Activated CD4-positive, alpha-beta T cell treated with anti-CD3 and anti-CD28 coated beads, Interleukin-2, Interleukin-6, amounts not matched to agents 100 ng/mL and 50 ng/mL, durations not matched to agents 16 hours and 8 hours (primary cell): ENCODE results near the gene LRP4.
A peak's percentile ranks its signal among the peaks of the same experiment; 100 is the strongest.

Experiments
- DNase-seq: peaks from one replicate; pipeline ENCODE4 v3.0.0-alpha.2; 2020

LRP4 gene

GRCh38 chr11:46920755-46921154 lies 2.4 kb upstream of the LRP4 start:
- DNase-seq: no peak

- no peak for DNase-seq
These were observed 601 bp upstream of the LRP4 start for GRCh38 chr11:46918788-46919513.

- no peak for DNase-seq
These were observed 628 bp downstream of the LRP4 start for GRCh38 chr11:46917762-46918082.

DNA sequence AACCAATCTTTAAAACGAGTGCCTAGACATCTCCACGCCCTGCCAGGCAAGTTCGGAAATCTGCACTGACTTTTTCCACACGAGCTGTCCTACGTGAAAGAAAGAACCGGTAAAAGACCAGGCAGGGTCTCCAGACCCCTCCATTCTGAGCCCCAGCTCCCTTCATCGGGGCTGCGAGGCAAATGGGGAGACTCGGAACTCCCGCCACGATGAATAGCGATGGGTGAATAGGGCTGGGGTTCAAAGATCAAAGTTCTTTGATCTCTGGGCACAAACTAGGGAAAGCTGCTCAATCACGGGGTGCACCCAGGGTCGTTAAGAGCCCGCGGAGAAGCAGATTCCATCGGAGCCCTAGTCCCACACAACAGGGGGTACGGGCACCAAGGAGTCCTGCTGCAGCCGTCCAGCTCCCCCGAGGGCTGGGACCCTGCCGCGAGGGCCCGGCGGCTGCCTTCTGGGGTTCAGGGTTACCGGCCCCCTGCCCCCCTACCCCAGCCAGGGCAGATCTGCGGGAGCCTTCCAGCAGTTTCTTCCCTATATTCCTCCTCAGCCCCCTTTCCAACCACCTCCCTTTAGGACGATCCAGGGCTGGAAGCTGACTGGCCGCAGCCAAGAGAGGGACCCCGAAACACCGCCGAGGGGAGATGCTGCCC lies 1.1 kb downstream of the LRP4 start:
- no peak for DNase-seq

- no peak for DNase-seq
These were observed 1.9 kb downstream of the LRP4 start for GRCh38 chr11:46916286-46917108.

DNA sequence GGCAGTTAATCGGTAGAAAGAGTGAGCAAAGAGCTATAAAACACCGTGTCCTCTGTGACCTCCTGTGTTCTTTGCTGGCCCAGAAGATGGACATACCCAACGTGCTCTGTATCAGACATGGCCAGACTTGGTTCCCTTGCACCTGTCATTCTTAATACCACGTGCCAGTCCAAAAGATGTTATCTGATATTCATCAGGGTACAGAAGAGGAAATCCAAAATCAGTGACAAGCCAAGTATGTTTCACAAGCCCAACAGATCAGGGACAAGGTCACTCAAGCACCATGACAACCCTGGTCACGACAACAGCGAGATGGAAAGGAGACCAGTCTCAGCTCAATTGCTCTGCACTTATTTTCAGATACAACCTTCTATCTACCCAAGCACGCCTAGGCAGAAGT lies 3.4 kb downstream of the LRP4 start:
- no peak for DNase-seq

DNA sequence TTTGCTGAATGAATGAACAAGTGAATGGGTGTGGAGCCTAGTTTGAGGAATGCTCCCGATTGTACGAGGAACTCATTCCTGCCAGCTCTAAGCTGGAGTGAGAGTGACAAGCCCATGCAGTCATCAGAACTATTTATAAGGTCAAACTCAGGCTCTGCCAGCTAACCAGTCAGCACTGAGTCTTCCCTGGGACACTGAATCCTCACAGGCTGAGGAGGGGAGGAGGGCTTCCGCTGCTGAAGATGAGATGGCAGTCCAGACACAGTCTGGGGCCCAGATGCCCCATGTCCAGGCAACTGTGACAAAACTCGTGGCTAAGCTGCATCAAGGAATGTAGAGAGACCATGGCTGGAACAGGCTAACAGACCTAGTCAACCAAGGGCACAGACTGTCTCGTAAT lies 4.0 kb downstream of the LRP4 start:
- no peak for DNase-seq

DNA sequence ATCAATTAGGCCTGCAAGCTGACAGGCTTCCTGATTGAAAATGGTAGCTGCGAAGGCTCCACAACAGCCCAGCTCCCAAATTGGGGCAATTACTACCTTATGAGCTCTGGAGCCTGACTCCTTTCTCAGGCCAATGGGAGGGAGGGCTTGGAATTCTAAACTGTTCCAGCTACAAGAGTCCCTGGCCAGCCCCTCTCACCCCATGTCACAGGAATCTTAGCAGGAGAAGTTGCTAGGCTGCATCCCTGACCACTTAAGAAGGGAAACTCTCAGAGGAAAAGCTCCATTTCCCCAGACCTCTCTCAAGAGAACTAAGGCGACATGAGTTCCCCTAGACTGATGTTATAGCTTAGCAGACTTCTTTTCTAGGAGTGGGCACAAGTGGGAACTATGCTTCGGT lies 4.9 kb downstream of the LRP4 start:
- no peak for DNase-seq

DNA sequence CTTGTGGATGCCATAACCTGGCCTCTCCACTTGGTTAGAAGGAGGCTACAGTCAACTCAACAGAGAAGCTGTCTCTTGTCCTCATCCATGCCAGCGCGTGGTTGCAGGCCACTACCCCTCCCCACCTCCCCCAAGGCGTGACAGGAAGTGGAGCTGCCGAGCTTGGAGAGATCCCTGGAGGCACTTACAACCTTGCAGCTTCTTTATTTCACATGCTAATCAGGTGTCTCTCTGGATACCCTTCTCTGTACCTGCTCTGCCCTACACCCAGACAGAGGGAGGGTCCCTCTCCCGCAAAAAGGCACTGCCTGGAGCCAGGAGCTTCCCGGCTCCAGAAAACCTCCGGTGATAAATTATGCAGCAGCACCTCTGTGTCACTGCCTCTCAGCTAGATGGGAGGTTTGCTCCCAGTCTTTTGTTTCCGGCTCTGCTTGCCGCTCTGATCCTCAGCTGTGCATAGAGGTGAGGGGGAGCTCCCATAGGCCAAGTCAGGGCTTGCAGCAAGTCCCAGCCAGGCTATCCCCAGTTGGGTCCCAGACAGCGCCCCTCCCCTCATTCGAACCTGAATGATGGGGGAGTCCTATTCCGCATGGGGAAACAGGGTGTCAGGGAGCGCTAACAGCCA lies 5.7 kb downstream of the LRP4 start:
- no peak for DNase-seq

GRCh38 chr11:46907606-46908005 lies 10.7 kb downstream of the LRP4 start:
- DNase-seq: no peak

DNA sequence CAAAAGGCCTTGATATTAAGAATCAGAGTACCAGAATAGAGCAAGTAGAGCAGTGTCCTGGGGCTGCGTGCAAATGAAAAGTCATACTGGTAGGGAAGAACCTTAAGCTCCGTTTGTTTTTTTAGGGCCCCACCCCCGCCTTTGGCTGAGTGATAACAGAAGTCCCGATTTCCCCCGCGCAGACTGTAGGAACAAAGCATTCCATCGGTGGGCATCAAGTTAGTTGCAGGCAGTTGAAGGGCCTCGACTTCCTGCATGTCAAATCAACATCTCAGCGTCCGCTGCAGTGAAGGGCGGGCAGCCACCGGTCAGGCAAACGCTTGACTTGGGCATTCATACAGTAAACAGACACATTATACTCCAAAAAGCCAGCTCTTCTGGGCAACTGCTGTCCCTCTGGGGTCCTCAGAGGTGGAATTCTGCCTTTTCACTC lies 11.7 kb downstream of the LRP4 start:
- DNase-seq: no peak

DNA sequence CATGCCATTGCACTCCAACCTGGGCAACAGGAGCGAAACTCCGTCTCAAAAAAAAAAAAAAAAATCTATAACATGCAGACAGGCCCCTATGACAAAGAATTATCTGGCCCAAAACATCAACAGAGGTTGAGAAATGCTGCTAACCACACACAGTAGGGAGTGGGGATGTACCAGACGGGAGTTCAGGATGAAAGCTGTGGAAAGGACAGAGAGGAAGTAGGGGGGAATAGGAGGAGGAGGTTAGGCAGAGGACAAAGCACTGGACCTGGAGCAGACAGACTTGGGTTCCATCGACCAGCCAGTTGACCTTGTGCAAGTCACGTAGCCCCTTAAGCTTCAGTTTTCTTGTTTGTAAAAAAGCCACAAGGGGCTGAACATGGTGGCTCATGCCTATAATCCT lies 12.5 kb downstream of the LRP4 start:
- DNase-seq: no peak

- DNase-seq: no peak
These were observed 14.5 kb downstream of the LRP4 start for GRCh38 chr11:46903846-46904245.

- DNase-seq: no peak
These were observed 15.7 kb downstream of the LRP4 start for GRCh38 chr11:46902694-46903093.

DNA sequence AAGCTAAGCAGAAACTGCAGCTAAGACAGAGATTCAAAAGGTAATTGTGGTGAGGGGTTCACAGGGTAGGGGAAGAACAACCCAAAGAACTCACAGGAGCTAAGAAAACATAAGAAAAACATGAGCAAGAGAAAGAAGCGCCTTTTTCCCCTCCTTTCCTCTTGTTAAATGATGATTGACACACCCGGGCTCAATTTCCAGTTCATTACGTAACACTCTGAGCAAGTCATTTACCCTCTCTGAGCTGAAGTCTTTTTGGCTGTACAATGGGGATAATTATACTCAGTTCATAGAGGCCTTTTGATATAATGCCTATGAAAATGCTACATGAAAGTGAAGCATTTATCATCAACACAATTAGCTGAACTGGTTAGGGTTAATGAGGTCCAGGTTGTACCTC lies 17.2 kb downstream of the LRP4 start:
- no peak for DNase-seq

- DNase-seq: no peak
These were observed 18.1 kb downstream of the LRP4 start for GRCh38 chr11:46900091-46900746.

DNA sequence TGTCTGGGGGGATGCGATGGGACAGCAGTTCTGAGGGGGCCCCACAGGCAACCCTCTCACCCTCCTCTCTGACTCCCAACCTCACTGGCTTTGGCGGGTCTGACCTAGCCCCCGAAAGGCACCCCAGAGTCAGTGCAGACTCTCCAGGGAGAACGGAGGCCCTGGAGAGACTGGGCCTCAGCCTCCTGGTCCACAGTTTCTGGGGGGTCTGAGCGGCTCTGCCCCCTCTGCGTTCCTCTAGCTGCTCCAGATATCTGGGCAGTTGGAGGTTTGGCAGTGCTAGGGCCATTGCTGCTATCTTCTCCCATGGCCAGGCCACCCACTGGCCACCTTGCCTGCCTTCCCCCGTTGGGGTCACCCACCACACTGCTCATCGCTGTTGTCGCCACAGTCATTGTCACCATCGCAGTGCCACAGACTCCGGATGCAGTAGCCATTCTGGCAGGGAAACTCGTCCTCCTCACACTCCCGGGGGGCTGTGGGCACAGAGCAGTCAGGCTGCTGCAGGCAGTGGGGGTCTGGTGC lies 18.8 kb downstream of the LRP4 start:
- no peak for DNase-seq

- DNase-seq: no peak
These were observed 19.8 kb downstream of the LRP4 start for GRCh38 chr11:46898396-46899095.

- DNase-seq: peak; percentile 47
These were observed 21.5 kb downstream of the LRP4 start for GRCh38 chr11:46896719-46897406.

DNA sequence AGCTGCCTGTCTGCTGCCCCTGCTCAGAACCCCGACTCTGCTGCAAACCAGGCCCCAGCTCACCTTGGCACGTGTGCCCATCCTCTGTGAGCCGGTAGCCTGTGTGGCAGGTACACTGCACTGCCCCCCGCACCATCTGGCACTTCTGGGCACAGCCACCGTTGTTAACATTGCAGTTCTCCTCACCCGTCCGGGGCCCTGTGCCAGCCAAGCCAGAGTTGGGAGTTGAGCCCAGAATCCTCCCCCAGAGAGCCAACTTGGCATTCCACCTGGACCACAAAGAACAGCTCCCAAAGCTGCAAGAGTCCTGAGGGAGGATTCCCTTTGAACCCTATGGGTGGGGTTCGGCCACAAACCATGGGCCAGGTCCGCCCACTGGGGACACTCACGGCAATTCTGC lies 22.5 kb downstream of the LRP4 start:
- DNase-seq: no peak

DNA sequence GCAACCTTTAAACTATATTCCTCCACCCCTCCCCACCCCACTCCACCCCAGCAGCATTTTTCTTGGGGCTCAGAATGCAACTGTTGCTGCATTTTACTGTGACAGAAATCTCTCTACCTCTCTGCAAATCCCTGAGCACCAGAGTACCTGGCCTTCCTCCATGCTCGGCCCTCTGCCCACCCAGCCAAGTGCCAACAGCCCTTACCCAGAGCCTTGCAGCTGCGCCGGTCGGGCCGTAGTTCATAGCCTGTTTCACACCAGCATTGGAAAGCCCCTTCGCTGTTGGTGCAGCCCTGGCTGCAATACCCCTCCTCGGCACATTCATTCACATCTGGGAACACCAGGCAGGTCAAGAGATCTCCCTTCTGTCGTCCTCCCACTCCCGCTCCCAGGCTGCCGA lies 23.4 kb downstream of the LRP4 start:
- no peak for DNase-seq

DNA sequence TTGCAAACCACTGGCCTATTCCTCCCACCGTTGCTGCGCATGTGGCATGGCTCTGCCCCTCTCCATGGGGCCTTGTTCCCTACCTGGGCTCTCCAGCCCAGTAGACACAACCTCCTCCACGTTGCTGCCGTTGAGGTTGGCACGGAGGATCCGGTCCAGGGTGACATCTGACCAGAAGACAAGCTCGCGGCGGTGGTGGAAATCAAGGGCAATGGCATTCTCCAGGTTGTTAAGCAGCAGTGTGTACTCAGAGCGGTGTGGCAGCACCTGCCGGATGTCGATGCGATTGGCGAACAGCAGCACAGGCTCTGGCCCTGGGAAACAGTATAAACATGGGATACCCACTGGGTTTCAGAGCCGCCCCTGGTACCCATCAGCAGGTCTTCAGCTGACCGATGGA lies 23.8 kb downstream of the LRP4 start:
- DNase-seq: no peak
